MM.1S (cell line): ENCODE results near the gene APOF.
"Not testable (repeated sequence)": the region's sequence is repeated elsewhere in the genome, so short reads cannot be mapped to it uniquely, and the experiment has no call there.

Experiments
- EZH2phosphoT487 ChIP-seq: fragments of 300-600 bp; sonication (generic); IDR thresholded peaks from 2 replicates; pipeline ENCODE4 v1.6.1; 2018; ENCODE audit warnings: antibody characterized with exemption, low read length
- TF ChIP-seq, protein P1 (sequence below): fragments of 300-600 bp; sonication (generic); IDR thresholded peaks from 2 replicates; pipeline ENCODE4 v1.5.1; 2016; ENCODE audit warnings: antibody characterized with exemption, low read length, mixed read lengths

DNA sequence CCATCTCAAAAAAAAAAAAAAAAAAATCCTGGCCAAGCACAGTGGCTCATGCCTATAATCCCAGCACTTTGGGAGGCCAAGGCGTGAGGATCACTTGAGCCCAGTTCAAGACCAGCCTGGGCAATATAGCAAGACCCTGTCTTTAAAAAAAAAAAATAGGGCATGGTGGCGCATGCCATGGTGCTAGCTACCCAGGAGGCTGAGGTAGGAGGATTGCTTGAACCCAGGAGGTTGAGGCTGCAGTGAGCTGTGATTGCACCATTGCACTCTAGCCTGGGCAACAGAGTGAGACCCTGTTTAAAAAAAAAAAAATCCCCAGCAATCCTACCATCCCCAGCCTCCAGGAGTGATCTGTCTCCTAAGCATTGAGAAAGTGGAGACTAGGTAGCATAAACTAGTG lies 20.4 kb downstream of the APOF start:
- TF ChIP-seq, protein P1, sequence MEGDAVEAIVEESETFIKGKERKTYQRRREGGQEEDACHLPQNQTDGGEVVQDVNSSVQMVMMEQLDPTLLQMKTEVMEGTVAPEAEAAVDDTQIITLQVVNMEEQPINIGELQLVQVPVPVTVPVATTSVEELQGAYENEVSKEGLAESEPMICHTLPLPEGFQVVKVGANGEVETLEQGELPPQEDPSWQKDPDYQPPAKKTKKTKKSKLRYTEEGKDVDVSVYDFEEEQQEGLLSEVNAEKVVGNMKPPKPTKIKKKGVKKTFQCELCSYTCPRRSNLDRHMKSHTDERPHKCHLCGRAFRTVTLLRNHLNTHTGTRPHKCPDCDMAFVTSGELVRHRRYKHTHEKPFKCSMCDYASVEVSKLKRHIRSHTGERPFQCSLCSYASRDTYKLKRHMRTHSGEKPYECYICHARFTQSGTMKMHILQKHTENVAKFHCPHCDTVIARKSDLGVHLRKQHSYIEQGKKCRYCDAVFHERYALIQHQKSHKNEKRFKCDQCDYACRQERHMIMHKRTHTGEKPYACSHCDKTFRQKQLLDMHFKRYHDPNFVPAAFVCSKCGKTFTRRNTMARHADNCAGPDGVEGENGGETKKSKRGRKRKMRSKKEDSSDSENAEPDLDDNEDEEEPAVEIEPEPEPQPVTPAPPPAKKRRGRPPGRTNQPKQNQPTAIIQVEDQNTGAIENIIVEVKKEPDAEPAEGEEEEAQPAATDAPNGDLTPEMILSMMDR = not testable (repeated sequence)
- TF ChIP-seq EZH2phosphoT487 = not testable (repeated sequence)
